Esophagus (tissue), 2 donors: ENCODE measurements around the gene LRRC23. TPM values are rescaled to one million over a fixed set of nuclear protein-coding genes. Genes with fewer than 3 reads are reported as not detected.
A peak's percentile ranks its signal among the peaks of the same experiment; 100 is the strongest.

ENCODE experiments used
- H3K27ac ChIP-seq, 2 donors: one replicate each; pipeline ENCODE4 v1.5.1; 2013; ENCODE audit warnings: low read depth in 2 of 2, mild to moderate bottlenecking in 2 of 2, inconsistent platforms in 1 of 2, low read length in 1 of 2, moderate library complexity in 1 of 2
- H3K27me3 ChIP-seq, 2 donors: one replicate each; pipeline ENCODE4 v1.6.1; 2013; ENCODE audit warnings: low read length in 2 of 2, control low read depth in 1 of 2, mild to moderate bottlenecking in 1 of 2; ENCODE audit not compliant: insufficient read depth in 2 of 2, control insufficient read depth in 1 of 2
- H3K36me3 ChIP-seq, 2 donors: one replicate each; pipeline ENCODE4 v1.6.1; 2013; ENCODE audit warnings: low read length in 1 of 2; ENCODE audit not compliant: control insufficient read depth in 2 of 2, insufficient read depth in 2 of 2
- H3K4me1 ChIP-seq, 2 donors: one replicate each; pipeline ENCODE4 v1.6.1; 2013; ENCODE audit warnings: low read length in 1 of 2; ENCODE audit not compliant: control insufficient read depth in 2 of 2, insufficient read depth in 2 of 2
- H3K4me3 ChIP-seq, 2 donors: one replicate each; pipeline ENCODE4 v1.5.1; 2013; ENCODE audit warnings: low read length in 2 of 2, mild to moderate bottlenecking in 2 of 2, low read depth in 1 of 2, moderate library complexity in 1 of 2
- H3K9me3 ChIP-seq, 2 donors: one replicate each; pipeline ENCODE4 v1.6.1; 2013; ENCODE audit warnings: mild to moderate bottlenecking in 2 of 2, low read depth in 1 of 2, low read length in 1 of 2, moderate library complexity in 1 of 2; ENCODE audit not compliant: control insufficient read depth in 2 of 2, insufficient read depth in 1 of 2
- WGBS, 2 donors: extraction: QIAGEN DNeasy Blood & Tissue Kit; methylation state at CpG; one replicate each; pipeline ENCODE4 v1.1.7; 2013; 5-methylcytosine and 5-hydroxymethylcytosine counted together
- polyA plus RNA-seq, 2 donors: library from polyadenylated mRNA; stranded (reverse); fragments of 200-250 nt; gene quantifications; one replicate each; pipeline ENCODE4 v1.2.3, GENCODE V29; 2013
- donor health status: healthy with polysubstance abuse.
- donor health status: Bipolar disorder and iron deficiency.

Gene LRRC23
- polyA plus RNA-seq, 2 donors, result 3.3 to 3.6 TPM

- peaks cover 0 to 14% of the 10 kb centered on the region in 2 donors for H3K36me3 ChIP-seq
- H3K4me3 ChIP-seq, result no peak overlapping the region
- H3K9me3 ChIP-seq, result no peaks in the 10 kb centered on the region
- no peaks in the 10 kb centered on the region for H3K27me3 ChIP-seq
- no peak overlapping the region for H3K27ac ChIP-seq
- 85 to 88% methylated on average over 22 of the region's 22 CpGs for WGBS, 2 donors
- peaks cover 0 to 14% of the 10 kb centered on the region in 2 donors for H3K4me1 ChIP-seq
Measured at GRCh38 chr12:6955108-6956020, 50.7 kb downstream of the LRRC23 start.

- no peaks in the 10 kb centered on the region for H3K9me3 ChIP-seq
- H3K4me3 ChIP-seq, result no peak overlapping the region
- no peaks in the 10 kb centered on the region for H3K27me3 ChIP-seq
- H3K27ac ChIP-seq, result no peak overlapping the region
- peaks cover 0 to 19% of the 10 kb centered on the region in 2 donors for H3K4me1 ChIP-seq
- 81 to 84% methylated on average over 28 of the region's 28 CpGs for WGBS, 2 donors
- peaks cover 0 to 14% of the 10 kb centered on the region in 2 donors for H3K36me3 ChIP-seq
Measured at GRCh38 chr12:6956021-6956727, 51.6 kb downstream of the LRRC23 start.

GRCh38 chr12:6957151-6957701, 52.6 kb downstream of the LRRC23 start:
- Histone ChIP-seq H3K27ac (no peak overlapping the region), H3K27me3 (no peaks in the 10 kb centered on the region), H3K9me3 (no peaks in the 10 kb centered on the region), H3K4me1 (peaks cover 3 to 20% of the 10 kb centered on the region in 2 donors), H3K4me3 (no peak overlapping the region), H3K36me3 (peaks cover 0 to 12% of the 10 kb centered on the region in 2 donors)
- WGBS, 2 donors, result 77 to 81% methylated on average over 20 of the region's 20 CpGs

GRCh38 chr12:6957741-6958608, 53.4 kb downstream of the LRRC23 start:
- H3K4me3 ChIP-seq, result no peak overlapping the region
- no peaks in the 10 kb centered on the region for H3K9me3 ChIP-seq
- 60 to 69% methylated on average over 28 of the region's 28 CpGs for WGBS, 2 donors
- H3K27ac ChIP-seq, result peak overlapping the region; percentile 58 to 72
- peaks cover 3 to 20% of the 10 kb centered on the region in 2 donors for H3K4me1 ChIP-seq
- no peaks in the 10 kb centered on the region for H3K27me3 ChIP-seq
- peaks cover 0 to 11% of the 10 kb centered on the region in 2 donors for H3K36me3 ChIP-seq

- Histone ChIP-seq H3K4me3 (no peak overlapping the region), H3K9me3 (no peaks in the 10 kb centered on the region), H3K4me1 (peaks cover 3 to 20% of the 10 kb centered on the region in 2 donors), H3K36me3 (peaks cover 0 to 11% of the 10 kb centered on the region in 2 donors), H3K27me3 (no peaks in the 10 kb centered on the region), H3K27ac (peak overlapping the region; percentile 58 to 73)
- 63 to 65% methylated on average over 10 of the region's 10 CpGs for WGBS, 2 donors
Measured at GRCh38 chr12:6958609-6959057, 54.0 kb downstream of the LRRC23 start.

- 64% methylated on average over 24 of the region's 24 CpGs for WGBS, 2 donors
Measured at GRCh38 chr12:6959058-6959804, 54.6 kb downstream of the LRRC23 start.

GRCh38 chr12:6959805-6960592, 55.4 kb downstream of the LRRC23 start:
- WGBS, 2 donors, result 87 to 89% methylated on average over 26 of the region's 26 CpGs
- H3K27me3 ChIP-seq, result no peaks in the 10 kb centered on the region
- no peak overlapping the region for H3K4me3 ChIP-seq
- peaks cover 0 to 11% of the 10 kb centered on the region in 2 donors for H3K36me3 ChIP-seq
- peaks cover 3 to 24% of the 10 kb centered on the region in 2 donors for H3K4me1 ChIP-seq
- H3K27ac ChIP-seq, result peak overlapping the region in 1 of 2 donors; percentile 96
- no peaks in the 10 kb centered on the region for H3K9me3 ChIP-seq

More at GRCh38 chr12:6959058-6959804, 54.6 kb downstream of the LRRC23 start:
- Histone ChIP-seq H3K27ac (peak overlapping the region; percentile 58 to 73), H3K4me1 (peaks cover 3 to 20% of the 10 kb centered on the region in 2 donors), H3K9me3 (no peaks in the 10 kb centered on the region), H3K27me3 (no peaks in the 10 kb centered on the region), H3K4me3 (no peak overlapping the region), H3K36me3 (peaks cover 0 to 11% of the 10 kb centered on the region in 2 donors)
